ENCODE data around the gene CEBPZ.

DNA sequence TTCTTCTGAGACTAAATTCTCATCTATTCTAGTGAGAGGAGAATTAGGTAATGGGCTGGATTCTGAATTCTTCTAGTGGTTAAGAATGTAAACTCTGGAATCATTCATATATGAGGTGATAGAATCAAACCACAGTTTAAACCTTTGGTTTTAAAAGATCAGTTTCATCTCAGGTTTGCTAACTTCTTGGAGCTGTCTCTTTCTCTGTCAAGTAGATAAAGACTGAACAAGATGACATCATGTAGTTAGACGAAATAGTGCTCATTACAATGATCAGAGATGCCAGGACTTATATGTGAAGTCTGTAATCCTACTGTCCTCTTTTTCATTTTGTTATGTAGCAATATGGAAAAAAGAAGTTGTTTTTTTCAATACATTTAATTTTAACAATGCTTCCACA is 30.2 kb downstream of the CEBPZ start:
- TF ChIP-seq, protein P1, sequence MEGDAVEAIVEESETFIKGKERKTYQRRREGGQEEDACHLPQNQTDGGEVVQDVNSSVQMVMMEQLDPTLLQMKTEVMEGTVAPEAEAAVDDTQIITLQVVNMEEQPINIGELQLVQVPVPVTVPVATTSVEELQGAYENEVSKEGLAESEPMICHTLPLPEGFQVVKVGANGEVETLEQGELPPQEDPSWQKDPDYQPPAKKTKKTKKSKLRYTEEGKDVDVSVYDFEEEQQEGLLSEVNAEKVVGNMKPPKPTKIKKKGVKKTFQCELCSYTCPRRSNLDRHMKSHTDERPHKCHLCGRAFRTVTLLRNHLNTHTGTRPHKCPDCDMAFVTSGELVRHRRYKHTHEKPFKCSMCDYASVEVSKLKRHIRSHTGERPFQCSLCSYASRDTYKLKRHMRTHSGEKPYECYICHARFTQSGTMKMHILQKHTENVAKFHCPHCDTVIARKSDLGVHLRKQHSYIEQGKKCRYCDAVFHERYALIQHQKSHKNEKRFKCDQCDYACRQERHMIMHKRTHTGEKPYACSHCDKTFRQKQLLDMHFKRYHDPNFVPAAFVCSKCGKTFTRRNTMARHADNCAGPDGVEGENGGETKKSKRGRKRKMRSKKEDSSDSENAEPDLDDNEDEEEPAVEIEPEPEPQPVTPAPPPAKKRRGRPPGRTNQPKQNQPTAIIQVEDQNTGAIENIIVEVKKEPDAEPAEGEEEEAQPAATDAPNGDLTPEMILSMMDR (IDR thresholded peaks at IDR 0.05; ENCODE audit: insufficient read depth, low read depth, low read length), result no peak
- TF ChIP-seq EZH2 (IDR thresholded peaks at IDR 0.05; ENCODE audit: insufficient read depth, low read length), result no peak
